Vagina (tissue), 2 donors: Measurements from ENCODE around the gene ZNF516. TPM values are rescaled to one million over a fixed set of nuclear protein-coding genes. Genes with fewer than 3 reads are reported as not detected.

Source experiments
- DNase-seq, 2 donors: peaks; one replicate each; pipeline ENCODE4 v3.0.0-alpha.2; 2017; ENCODE audit errors: extremely low spot score in 2 of 2
- H3K27ac ChIP-seq: fragments of 200-600 bp; sonication (generic); one replicate; pipeline ENCODE4 v1.5.1; 2019
- H3K27me3 ChIP-seq: fragments of 200-600 bp; sonication (generic); one replicate; pipeline ENCODE4 v1.5.1; 2019
- H3K36me3 ChIP-seq, 2 donors: fragments of 200-600 bp; sonication (generic); one replicate each; pipeline ENCODE4 v1.5.1; 2017 to 2019
- H3K4me1 ChIP-seq: fragments of 200-600 bp; sonication (generic); one replicate; pipeline ENCODE4 v1.5.1; 2019
- H3K4me3 ChIP-seq, 2 donors: fragments of 200-600 bp; sonication (generic); 1 replicate in 1 of 2; 2 replicates in 1 of 2; pipeline ENCODE4 v1.5.1; 2016 to 2019
- H3K9me3 ChIP-seq: fragments of 200-600 bp; sonication (generic); one replicate; pipeline ENCODE4 v1.5.1; 2019
- CTCF ChIP-seq, 3 experiments: fragments of 450-650 bp in 2 of 3; fragments of 200-600 bp in 1 of 3; sonication (generic) in 1 of 3; IDR thresholded peaks; one replicate each; pipeline ENCODE4 v1.5.1; 2017 to 2019; ENCODE audit warnings: antibody characterized with exemption in 3 of 3, mild to moderate bottlenecking in 2 of 3, moderate library complexity in 2 of 3
- POLR2A ChIP-seq, 2 donors: fragments of 450-650 bp; IDR thresholded peaks; one replicate each; pipeline ENCODE4 v1.6.1; 2017; ENCODE audit warnings: antibody characterized with exemption in 2 of 2, mild to moderate bottlenecking in 2 of 2, moderate library complexity in 2 of 2
- POLR2AphosphoS5 ChIP-seq, 2 donors: sonication (generic); formaldehyde crosslinking; IDR thresholded peaks; one replicate each; pipeline ENCODE4 v1.9.0; 2017; ENCODE audit warnings: antibody characterized with exemption in 2 of 2, mild to moderate bottlenecking in 2 of 2, low read depth in 1 of 2; ENCODE audit not compliant: insufficient read depth in 1 of 2
- intact Hi-C: fragments of 100-400 bp; cut with DNase I; formaldehyde crosslinking; loops from one replicate; pipeline ENCODE4 v1.15.1; 2023
- total RNA-seq: library from RNA; depleted of rRNA; stranded (reverse); fragments of >200 nt; gene quantifications from one replicate; pipeline ENCODE4 v1.2.3, GENCODE V29; 2016

The ZNF516 gene
- total RNA-seq, 1 donor from 2014 or later = 46.4 TPM

GRCh38 chr18:76445275-76445674 lies 49.8 kb downstream of the ZNF516 start:
- no peak overlapping the region for H3K4me3 ChIP-seq
- DNase-seq = peak in 1 of 2 donors; percentile 54

GRCh38 chr18:76444446-76445105 lies 50.5 kb downstream of the ZNF516 start:
- H3K4me3 ChIP-seq = no peak overlapping the region
- peak in 1 of 2 donors; percentile 79 for DNase-seq
- H3K36me3 ChIP-seq = peaks cover 0 to 30% of the 10 kb centered on the region in 2 donors
- TF ChIP-seq POLR2A (IDR thresholded peaks at IDR 0.05) = no peak
- no peak for TF ChIP-seq CTCF (IDR thresholded peaks at IDR 0.05)
- no peak for TF ChIP-seq POLR2AphosphoS5 (IDR thresholded peaks at IDR 0.05; ENCODE audit: insufficient read depth in 1 of 2, low read depth in 1 of 2)
- intact Hi-C loops = no loop called here
- H3K27ac ChIP-seq = peak overlapping the region; percentile 88
- peaks cover 82% of the 10 kb centered on the region for H3K4me1 ChIP-seq
- no peaks in the 10 kb centered on the region for H3K27me3 ChIP-seq
- no peaks in the 10 kb centered on the region for H3K9me3 ChIP-seq

More at GRCh38 chr18:76445275-76445674, 49.8 kb downstream of the ZNF516 start:
- Histone ChIP-seq H3K4me1 (peaks cover 82% of the 10 kb centered on the region), H3K27me3 (no peaks in the 10 kb centered on the region), H3K9me3 (no peaks in the 10 kb centered on the region), H3K36me3 (peaks cover 0 to 27% of the 10 kb centered on the region in 2 donors), H3K27ac (peak overlapping the region; percentile 88)
- TF ChIP-seq POLR2A (IDR thresholded peaks at IDR 0.05) (no peak), POLR2AphosphoS5 (IDR thresholded peaks at IDR 0.05; ENCODE audit: insufficient read depth in 1 of 2, low read depth in 1 of 2) (peak in 1 of 2 donors; percentile 20), CTCF (IDR thresholded peaks at IDR 0.05) (no peak)
- intact Hi-C loops = no loop called here

- Histone ChIP-seq H3K4me1 (peaks cover 82% of the 10 kb centered on the region), H3K27me3 (no peaks in the 10 kb centered on the region), H3K9me3 (no peaks in the 10 kb centered on the region), H3K4me3 (no peak overlapping the region), H3K27ac (peak overlapping the region; percentile 88), H3K36me3 (peaks cover 0 to 30% of the 10 kb centered on the region in 2 donors)
- DNase-seq = no peak
- intact Hi-C loops = no loop called here
- no peak for TF ChIP-seq CTCF (IDR thresholded peaks at IDR 0.05)
Observed at GRCh38 chr18:76443519-76444445, 51.3 kb downstream of the ZNF516 start.

- H3K9me3 ChIP-seq = no peaks in the 10 kb centered on the region
- intact Hi-C loops = no loop called here
- H3K27ac ChIP-seq = no peak overlapping the region
- peaks cover 0 to 35% of the 10 kb centered on the region in 2 donors for H3K36me3 ChIP-seq
- H3K27me3 ChIP-seq = no peaks in the 10 kb centered on the region
- H3K4me1 ChIP-seq = peaks cover 82% of the 10 kb centered on the region
- no peak overlapping the region for H3K4me3 ChIP-seq
- no peak for TF ChIP-seq POLR2A (IDR thresholded peaks at IDR 0.05)
- no peak for TF ChIP-seq POLR2AphosphoS5 (IDR thresholded peaks at IDR 0.05; ENCODE audit: insufficient read depth in 1 of 2, low read depth in 1 of 2)
- no peak for TF ChIP-seq CTCF (IDR thresholded peaks at IDR 0.05)
- no peak for DNase-seq
Observed at GRCh38 chr18:76442413-76443171, 52.5 kb downstream of the ZNF516 start.
